Activated CD8-positive, alpha-beta memory T cell treated with anti-CD3 and anti-CD28 coated beads, Interleukin-2, amount 50 U/mL, for 48 hours (primary cell): ENCODE measurements around the gene PAAF1.

Source experiments
- DNase-seq: peaks from one replicate; pipeline ENCODE4 v3.0.0-alpha.2; 2020

PAAF1 gene

DNA sequence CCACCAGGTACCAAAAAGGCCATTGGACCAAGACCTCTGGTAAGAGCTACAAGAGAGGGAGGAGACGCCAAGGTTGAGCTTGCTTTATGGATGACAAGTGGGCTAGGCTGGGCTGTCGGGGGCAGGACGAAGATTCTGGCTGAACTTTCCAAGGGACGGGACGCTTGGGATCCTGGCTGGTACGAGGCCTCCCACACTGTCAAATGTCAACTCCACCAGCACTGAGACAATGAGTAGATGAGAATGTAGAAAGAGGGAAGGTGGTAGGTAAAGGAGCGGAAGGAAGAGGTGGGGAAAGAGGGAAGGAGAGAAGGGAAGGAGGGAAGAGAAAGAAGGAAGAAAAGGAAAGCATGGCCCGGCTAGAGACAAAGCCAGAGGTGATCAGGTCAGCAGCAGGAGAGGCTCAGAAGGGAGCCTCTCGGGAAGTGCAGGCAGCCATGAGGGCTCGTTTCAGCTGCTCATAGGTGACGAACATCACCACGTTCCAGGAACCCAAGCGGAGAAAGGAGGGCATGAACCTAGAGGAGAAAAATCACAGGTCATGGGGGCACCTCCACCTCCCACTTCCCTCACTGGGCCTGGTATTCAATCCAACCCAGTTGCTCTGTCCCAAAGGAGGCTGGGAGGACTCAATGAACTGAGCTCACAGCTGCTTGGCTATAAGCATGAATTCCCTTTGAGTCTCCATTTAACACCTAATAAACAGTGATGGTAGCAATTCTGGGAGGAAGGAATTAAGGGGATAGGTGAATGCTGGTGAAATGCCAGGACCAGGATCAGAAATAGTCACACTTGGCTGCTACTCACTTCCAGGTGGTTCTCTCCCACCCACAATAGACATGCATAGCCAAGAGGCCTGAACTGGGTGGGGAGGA is 98.0 kb downstream of the PAAF1 start:
- no peak for DNase-seq

DNA sequence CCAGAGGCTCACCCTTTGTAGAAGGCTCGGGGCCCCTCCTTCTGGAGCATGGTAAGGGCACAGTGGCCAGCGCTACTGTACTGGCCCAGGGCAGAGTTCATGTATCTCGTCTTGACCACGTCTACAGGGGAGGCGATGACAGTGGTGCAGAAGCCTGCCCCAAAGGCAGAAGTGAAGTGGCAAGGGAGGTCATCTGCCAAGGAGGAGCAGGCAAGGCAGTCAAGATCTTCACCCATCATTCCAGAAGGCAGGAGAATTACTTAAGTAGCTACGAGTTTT is 98.6 kb downstream of the PAAF1 start:
- DNase-seq: no peak

DNA sequence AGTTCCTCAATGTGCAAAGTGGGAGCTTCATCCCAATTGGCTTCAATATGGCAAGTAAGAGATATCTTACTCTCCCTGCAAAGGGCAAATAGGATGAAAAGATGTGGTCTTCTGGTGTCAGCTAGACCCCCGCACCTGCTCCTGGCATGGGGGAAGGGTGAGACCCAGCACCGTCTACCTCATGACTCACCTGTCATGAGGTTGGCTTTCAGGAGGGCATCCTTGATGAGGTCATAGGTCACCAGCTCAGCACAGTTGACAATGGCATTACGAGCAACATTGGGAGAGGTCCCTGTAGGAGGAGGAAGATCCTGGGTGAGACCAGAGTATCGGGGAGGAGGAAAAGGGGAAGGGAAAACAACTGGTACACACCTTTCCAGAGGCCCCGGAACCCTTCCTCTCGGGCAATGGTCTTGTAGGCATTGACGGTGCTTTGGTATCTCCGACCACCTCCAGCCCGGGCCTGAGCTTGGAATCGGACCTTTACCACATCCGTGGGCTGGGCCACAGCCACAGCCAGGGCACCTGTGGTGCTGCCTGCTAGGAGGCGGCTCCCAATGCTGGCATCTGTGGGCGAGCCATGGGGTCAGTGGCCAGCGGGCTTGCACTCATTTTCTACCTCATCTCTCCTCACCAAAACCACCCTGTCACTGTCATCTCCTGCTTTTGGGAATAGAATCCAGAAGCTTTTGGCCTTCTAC is 99.8 kb downstream of the PAAF1 start:
- no peak for DNase-seq

DNA sequence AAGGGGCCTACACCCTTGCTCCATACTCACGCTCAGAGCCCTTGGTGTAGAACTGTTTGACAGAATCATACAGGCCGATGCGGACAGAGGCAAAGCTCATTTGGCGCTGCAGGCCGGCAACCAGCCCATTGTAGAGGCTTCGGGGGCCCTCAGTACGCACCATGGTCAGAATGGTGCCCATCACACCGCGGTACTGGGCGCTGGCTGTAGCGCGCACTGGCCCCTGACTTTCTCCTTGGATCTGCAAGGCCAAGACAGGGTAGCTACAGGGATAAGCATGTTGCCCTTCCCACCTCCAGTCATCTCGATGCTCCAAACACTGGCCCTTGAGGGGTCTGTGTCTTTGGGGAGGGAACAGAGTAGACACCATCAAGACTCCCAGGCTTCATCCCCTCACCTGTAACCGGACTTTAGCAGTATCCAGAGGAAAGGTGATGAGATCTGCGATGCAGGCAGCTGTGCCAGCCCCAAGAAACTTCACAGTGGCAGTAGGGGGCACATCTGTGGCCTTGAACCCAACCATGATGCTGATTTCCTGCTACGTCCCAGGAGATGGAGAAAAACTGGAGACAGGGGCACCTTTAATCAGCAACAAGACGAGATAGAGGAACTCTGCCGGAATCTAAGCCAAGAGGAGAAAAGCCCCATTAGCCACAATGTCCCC is 101.2 kb downstream of the PAAF1 start:
- DNase-seq: peak; percentile 52

DNA sequence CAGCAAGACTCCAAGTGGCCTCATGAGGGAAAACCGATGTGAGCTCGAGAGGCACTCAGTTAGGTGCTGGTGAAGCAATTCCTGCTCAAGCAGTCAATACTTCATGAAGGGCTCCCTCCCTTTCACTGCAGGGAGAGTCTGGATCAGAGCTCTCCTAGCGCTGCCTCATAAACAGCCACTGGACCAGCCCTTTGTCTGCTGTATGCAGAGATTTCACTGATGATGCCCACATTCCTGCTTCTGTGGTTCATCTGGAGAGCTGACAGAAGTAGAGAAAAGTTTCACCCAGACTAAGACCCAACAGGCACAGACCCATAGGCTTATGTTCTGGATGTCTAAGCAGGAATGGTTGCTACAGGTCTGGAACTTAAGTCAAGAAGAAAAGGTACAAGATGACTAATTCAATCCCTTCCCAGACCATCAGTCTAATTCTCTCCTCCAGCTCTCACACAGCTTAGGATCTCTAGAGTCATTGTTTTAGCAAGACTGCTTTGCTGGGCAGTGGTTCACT is 101.8 kb downstream of the PAAF1 start:
- peak; percentile 51 for DNase-seq

DNA sequence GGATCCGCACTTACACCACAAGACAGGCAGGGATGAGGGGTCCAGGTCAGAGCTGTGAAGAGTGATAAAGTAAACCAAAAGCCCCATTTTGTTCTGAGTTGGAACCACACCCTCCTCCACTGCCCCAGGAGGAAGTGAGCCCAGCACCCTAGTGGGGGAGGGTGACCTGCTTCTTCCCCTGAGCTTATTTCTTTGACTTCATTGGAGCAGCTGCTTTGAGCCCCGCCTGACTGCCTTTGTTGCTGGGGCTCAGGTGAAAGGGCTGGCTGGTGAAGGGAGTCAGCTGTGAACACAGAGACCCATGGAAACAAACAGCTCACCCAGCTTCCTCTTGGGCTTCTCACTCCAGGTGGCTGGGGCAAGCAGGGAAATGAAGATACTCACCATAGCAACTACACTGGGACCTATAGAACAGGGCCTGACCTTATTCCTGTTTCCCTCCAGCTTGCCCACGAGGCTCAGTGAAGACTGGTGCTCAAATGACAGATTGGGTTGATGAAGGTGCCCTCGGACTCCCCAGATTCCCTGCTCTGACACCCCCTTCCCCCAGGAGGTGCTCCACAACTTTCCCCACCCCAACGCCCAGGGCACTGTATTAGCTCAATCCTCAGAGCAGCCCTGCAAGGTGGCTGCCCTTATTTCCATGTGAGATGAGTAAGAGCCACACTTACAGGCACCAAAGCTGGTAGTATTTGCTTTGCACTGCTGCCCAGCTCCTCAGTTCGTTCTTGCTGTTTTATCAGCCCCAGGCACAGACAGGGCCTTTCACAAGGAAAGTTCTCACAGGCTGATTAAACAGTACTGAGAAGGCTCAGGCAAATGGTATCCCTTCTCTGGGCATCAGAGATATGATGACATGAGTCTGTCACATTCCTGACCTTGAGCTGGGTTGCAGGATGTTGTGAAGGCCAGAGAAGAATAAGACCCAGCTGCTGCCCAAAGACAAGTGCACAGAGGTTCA is 103.5 kb downstream of the PAAF1 start:
- DNase-seq: peak; percentile 80
